HepG2 (cell line): ENCODE results near the gene TUBGCP6. TPM values are rescaled to one million over a fixed set of nuclear protein-coding genes. Genes with fewer than 3 reads are reported as not detected.

ENCODE experiments used
- CEBPB ChIP-seq: IDR thresholded peaks from 2 replicates; pipeline ENCODE4 v1.6.1; 2011; ENCODE audit warnings: low read depth, low read length, improper control_type of control experiment, borderline replicate concordance
- CENPT ChIP-seq: sonication (generic); formaldehyde crosslinking; IDR thresholded peaks from 2 replicates; pipeline ENCODE4 v1.8.0; 2022; ENCODE audit warnings: low read depth, mild to moderate bottlenecking, moderate library complexity, missing genetic modification reagents
- EED ChIP-seq: sonication (generic); formaldehyde crosslinking; IDR thresholded peaks from 2 replicates; pipeline ENCODE4 v1.5.0; 2020; ENCODE audit warnings: mild to moderate bottlenecking, missing genetic modification reagents
- HNRNPL ChIP-seq: fragments of 200-400 bp; formaldehyde crosslinking; IDR thresholded peaks from 2 replicates; pipeline ENCODE4 v1.6.1; 2017; ENCODE audit warnings: mild to moderate bottlenecking, low read depth, low read length
- KMT2B ChIP-seq: IDR thresholded peaks from 2 replicates; pipeline ENCODE4 v1.6.1; 2016; ENCODE audit warnings: missing genetic modification reagents, missing compliant biosample characterization
- MXD4 ChIP-seq: IDR thresholded peaks from 2 replicates; pipeline ENCODE4 v1.6.1; 2016; ENCODE audit warnings: mild to moderate bottlenecking, missing biosample characterization, missing genetic modification reagents
- NFYB ChIP-seq: sonication (generic); formaldehyde crosslinking; IDR thresholded peaks from 2 replicates; pipeline ENCODE4 v1.4.0; 2020; ENCODE audit warnings: missing genetic modification reagents
- TBX2 ChIP-seq: sonication (generic); formaldehyde crosslinking; IDR thresholded peaks from 2 replicates; pipeline ENCODE4 v1.5.0; 2020; ENCODE audit warnings: missing genetic modification reagents, mild to moderate bottlenecking, borderline replicate concordance
- ZNF260 ChIP-seq: sonication (generic); formaldehyde crosslinking; IDR thresholded peaks from 2 replicates; pipeline ENCODE4 v1.4.0; 2020; ENCODE audit warnings: missing genetic modification reagents, low read depth, mild to moderate bottlenecking, borderline replicate concordance
- ZNF296 ChIP-seq: sonication (generic); formaldehyde crosslinking; conservative IDR thresholded peaks from 2 replicates; pipeline ENCODE4 v1.5.0; 2020; ENCODE audit warnings: mild to moderate bottlenecking, missing genetic modification reagents
- ZNF326 ChIP-seq: sonication (generic); formaldehyde crosslinking; IDR thresholded peaks from 2 replicates; pipeline ENCODE4 v1.4.0; 2020; ENCODE audit warnings: missing genetic modification reagents, borderline replicate concordance
- polyA plus RNA-seq, 8 experiments: library from polyadenylated mRNA; depleted of rRNA in 3 of 8; stranded (reverse) in 7 of 8; unstranded in 1 of 8; fragments of >200 nt; fragmentation: Illumina TruSeq in 4 of 8; extraction: Trizol in 4 of 8; gene quantifications; 2 replicates each; pipeline versions ENCODE4 v1.2.1 to v1.2.3, GENCODE V29; 2011 to 2016; ENCODE audit warnings: low read depth in 4 of 8, missing spikeins in 1 of 8, mixed read lengths in 1 of 8; ENCODE audit not compliant: insufficient read depth in 1 of 8
- total RNA-seq, 5 experiments: library from RNA; depleted of rRNA; stranded (reverse); fragments of >200 nt; fragmentation: Illumina TruSeq; extraction: Trizol; gene quantifications; 2 replicates each; pipeline ENCODE4 v1.2.3, GENCODE V29; 2016; ENCODE audit warnings: low read depth in 1 of 5
- TF ChIP-seq, protein P1 (sequence below): sonication (generic); formaldehyde crosslinking; IDR thresholded peaks from 2 replicates; pipeline ENCODE4 v1.4.0; 2020; ENCODE audit warnings: missing genetic modification reagents
- TF ChIP-seq, protein P2 (sequence below): IDR thresholded peaks from 2 replicates; pipeline ENCODE4 v1.6.1; 2016; ENCODE audit warnings: control low read depth
- TF ChIP-seq, protein P3 (sequence below): sonication (generic); formaldehyde crosslinking; IDR thresholded peaks from 2 replicates; pipeline ENCODE4 v1.4.0; 2020; ENCODE audit warnings: missing genetic modification reagents, mild to moderate bottlenecking, borderline replicate concordance
- TF ChIP-seq, protein P4 (sequence below): sonication (generic); formaldehyde crosslinking; IDR thresholded peaks from 2 replicates; pipeline ENCODE4 v1.4.0; 2020; ENCODE audit warnings: missing genetic modification reagents, borderline replicate concordance
- TF ChIP-seq, protein P5 (sequence below): sonication (generic); formaldehyde crosslinking; IDR thresholded peaks from 2 replicates; pipeline ENCODE4 v1.5.0; 2020; ENCODE audit warnings: mild to moderate bottlenecking, missing genetic modification reagents, borderline replicate concordance

TUBGCP6 gene
- total and polyA plus RNA-seq, 2 of the 13 experiments (the other 11 are each of a cell fraction or from before 2014, with no cell fraction given) = 14.6 to 15.7 TPM

DNA sequence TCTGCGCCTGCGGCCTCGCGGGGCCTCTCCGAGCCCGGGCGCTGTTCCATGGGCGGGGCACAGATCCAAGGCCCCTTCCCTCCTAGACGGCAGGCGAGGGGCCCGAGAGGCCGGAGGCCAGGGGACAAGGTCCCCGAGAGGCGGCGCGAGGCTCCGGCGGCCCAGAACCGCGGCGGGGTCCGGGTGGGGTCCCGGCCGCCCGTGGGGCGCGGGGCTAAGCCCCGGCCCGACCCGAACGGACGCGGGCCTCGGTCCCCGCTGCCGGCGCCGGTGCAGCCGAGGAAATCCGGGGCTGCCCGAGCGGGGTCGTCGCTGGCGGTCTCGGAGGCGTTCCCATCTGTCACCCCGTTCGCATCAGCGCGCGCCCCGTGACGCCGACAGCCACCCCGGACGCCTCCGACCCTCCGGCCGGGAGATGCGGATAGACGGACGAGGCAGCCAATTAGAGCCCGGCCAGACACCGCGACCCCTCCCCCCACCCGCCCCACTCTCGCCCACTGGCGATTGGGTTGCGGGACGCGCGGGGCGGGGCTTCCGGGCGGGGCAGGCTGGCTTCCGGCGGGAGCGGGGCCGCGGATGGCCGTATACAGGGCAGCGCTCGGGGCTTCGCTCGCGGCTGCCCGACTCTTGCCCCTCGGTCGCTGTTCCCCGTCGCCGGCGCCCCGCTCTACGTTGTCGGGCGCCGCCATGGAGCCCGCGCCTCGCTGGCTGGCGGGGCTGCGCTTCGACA, 44.2 kb downstream of the TUBGCP6 start, which contains the start of gene SELENOO (continued):
- TF ChIP-seq, protein P1, sequence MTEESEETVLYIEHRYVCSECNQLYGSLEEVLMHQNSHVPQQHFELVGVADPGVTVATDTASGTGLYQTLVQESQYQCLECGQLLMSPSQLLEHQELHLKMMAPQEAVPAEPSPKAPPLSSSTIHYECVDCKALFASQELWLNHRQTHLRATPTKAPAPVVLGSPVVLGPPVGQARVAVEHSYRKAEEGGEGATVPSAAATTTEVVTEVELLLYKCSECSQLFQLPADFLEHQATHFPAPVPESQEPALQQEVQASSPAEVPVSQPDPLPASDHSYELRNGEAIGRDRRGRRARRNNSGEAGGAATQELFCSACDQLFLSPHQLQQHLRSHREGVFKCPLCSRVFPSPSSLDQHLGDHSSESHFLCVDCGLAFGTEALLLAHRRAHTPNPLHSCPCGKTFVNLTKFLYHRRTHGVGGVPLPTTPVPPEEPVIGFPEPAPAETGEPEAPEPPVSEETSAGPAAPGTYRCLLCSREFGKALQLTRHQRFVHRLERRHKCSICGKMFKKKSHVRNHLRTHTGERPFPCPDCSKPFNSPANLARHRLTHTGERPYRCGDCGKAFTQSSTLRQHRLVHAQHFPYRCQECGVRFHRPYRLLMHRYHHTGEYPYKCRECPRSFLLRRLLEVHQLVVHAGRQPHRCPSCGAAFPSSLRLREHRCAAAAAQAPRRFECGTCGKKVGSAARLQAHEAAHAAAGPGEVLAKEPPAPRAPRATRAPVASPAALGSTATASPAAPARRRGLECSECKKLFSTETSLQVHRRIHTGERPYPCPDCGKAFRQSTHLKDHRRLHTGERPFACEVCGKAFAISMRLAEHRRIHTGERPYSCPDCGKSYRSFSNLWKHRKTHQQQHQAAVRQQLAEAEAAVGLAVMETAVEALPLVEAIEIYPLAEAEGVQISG (CRISPR knock-in tag) = peak; percentile 51
- peak; percentile 53 for TF ChIP-seq KMT2B
- TF ChIP-seq, protein P2, sequence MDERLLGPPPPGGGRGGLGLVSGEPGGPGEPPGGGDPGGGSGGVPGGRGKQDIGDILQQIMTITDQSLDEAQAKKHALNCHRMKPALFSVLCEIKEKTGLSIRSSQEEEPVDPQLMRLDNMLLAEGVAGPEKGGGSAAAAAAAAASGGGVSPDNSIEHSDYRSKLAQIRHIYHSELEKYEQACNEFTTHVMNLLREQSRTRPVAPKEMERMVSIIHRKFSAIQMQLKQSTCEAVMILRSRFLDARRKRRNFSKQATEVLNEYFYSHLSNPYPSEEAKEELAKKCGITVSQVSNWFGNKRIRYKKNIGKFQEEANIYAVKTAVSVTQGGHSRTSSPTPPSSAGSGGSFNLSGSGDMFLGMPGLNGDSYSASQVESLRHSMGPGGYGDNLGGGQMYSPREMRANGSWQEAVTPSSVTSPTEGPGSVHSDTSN (CRISPR knock-in tag) = peak; percentile 88
- TF ChIP-seq HNRNPL = no peak
- peak; percentile 30; the same call in 1 of the 2 replicates for TF ChIP-seq EED (CRISPR knock-in tag)
- TF ChIP-seq, protein P3, sequence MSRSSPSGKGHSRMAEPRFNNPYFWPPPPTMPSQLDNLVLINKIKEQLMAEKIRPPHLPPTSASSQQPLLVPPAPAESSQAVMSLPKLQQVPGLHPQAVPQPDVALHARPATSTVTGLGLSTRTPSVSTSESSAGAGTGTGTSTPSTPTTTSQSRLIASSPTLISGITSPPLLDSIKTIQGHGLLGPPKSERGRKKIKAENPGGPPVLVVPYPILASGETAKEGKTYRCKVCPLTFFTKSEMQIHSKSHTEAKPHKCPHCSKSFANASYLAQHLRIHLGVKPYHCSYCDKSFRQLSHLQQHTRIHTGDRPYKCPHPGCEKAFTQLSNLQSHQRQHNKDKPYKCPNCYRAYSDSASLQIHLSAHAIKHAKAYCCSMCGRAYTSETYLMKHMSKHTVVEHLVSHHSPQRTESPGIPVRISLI (CRISPR knock-in tag) = 0 out of 2 replicates have a peak, but pooled peaks have one; percentile 38
- no peak for TF ChIP-seq MXD4 (CRISPR knock-in tag)
- no peak for TF ChIP-seq CENPT (CRISPR knock-in tag)
- no peak for TF ChIP-seq ZNF260 (CRISPR knock-in tag)
- no peak for TF ChIP-seq ZNF296 (CRISPR knock-in tag)
- no peak for TF ChIP-seq ZNF326 (CRISPR knock-in tag)
- TF ChIP-seq TBX2 (CRISPR knock-in tag) = peak; percentile 57; the same call in 1 of the 2 replicates
- TF ChIP-seq CEBPB = no peak
- TF ChIP-seq NFYB = peak; percentile 92
- TF ChIP-seq, protein P4, sequence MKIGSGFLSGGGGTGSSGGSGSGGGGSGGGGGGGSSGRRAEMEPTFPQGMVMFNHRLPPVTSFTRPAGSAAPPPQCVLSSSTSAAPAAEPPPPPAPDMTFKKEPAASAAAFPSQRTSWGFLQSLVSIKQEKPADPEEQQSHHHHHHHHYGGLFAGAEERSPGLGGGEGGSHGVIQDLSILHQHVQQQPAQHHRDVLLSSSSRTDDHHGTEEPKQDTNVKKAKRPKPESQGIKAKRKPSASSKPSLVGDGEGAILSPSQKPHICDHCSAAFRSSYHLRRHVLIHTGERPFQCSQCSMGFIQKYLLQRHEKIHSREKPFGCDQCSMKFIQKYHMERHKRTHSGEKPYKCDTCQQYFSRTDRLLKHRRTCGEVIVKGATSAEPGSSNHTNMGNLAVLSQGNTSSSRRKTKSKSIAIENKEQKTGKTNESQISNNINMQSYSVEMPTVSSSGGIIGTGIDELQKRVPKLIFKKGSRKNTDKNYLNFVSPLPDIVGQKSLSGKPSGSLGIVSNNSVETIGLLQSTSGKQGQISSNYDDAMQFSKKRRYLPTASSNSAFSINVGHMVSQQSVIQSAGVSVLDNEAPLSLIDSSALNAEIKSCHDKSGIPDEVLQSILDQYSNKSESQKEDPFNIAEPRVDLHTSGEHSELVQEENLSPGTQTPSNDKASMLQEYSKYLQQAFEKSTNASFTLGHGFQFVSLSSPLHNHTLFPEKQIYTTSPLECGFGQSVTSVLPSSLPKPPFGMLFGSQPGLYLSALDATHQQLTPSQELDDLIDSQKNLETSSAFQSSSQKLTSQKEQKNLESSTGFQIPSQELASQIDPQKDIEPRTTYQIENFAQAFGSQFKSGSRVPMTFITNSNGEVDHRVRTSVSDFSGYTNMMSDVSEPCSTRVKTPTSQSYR (CRISPR knock-in tag) = peak; percentile 89
- TF ChIP-seq, protein P5, sequence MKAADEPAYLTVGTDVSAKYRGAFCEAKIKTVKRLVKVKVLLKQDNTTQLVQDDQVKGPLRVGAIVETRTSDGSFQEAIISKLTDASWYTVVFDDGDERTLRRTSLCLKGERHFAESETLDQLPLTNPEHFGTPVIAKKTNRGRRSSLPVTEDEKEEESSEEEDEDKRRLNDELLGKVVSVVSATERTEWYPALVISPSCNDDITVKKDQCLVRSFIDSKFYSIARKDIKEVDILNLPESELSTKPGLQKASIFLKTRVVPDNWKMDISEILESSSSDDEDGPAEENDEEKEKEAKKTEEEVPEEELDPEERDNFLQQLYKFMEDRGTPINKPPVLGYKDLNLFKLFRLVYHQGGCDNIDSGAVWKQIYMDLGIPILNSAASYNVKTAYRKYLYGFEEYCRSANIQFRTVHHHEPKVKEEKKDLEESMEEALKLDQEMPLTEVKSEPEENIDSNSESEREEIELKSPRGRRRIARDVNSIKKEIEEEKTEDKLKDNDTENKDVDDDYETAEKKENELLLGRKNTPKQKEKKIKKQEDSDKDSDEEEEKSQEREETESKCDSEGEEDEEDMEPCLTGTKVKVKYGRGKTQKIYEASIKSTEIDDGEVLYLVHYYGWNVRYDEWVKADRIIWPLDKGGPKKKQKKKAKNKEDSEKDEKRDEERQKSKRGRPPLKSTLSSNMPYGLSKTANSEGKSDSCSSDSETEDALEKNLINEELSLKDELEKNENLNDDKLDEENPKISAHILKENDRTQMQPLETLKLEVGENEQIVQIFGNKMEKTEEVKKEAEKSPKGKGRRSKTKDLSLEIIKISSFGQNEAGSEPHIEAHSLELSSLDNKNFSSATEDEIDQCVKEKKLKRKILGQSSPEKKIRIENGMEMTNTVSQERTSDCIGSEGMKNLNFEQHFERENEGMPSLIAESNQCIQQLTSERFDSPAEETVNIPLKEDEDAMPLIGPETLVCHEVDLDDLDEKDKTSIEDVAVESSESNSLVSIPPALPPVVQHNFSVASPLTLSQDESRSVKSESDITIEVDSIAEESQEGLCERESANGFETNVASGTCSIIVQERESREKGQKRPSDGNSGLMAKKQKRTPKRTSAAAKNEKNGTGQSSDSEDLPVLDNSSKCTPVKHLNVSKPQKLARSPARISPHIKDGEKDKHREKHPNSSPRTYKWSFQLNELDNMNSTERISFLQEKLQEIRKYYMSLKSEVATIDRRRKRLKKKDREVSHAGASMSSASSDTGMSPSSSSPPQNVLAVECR = peak; percentile 74
